ENCODE measurements around the gene STXBP5. TPM values are rescaled to one million over a fixed set of nuclear protein-coding genes. Genes with fewer than 3 reads are reported as not detected.

STXBP5 gene
- total RNA-seq, 1 experiment from 2014 or later = 17.9 TPM

DNA sequence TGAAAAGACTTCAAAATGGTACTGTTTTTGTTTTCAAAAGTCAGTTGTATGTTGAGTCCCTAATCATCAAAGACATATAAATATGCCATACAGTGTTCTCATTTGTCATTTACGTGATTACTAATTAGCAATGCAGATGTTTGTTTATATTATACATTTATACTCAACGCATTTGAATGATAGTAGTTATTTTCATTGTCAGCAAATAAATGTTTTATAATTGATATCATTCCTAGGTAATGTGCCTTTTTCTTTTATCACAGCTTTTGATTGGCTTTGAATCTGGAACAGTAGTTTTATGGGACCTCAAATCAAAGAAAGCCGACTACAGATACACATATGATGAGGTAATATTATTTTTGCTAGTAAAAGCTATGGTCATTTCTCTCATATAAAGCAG lies 62.6 kb downstream of the STXBP5 start:
- H3K27me3 ChIP-seq (replicated peaks; ENCODE audit: control insufficient read depth, insufficient read depth, low read length) = no peaks in the 10 kb centered on the region
- H3K4me1 Mint-ChIP-seq (ENCODE audit: low read depth, unreplicated experiment) = no peaks in the 10 kb centered on the region
- ChIA-PET POLR2A (no interaction called here), CTCF (no interaction called here)
- no peaks in the 10 kb centered on the region for H3K9me3 ChIP-seq
- no peaks in the 10 kb centered on the region for H3K36me3 ChIP-seq (ENCODE audit: control insufficient read depth, insufficient read depth, low read length)
- no peak overlapping the region for H3K4me3 Mint-ChIP-seq (ENCODE audit: unreplicated experiment)
- DNase-seq = no peak
- no peaks in the 10 kb centered on the region for H3K4me1 ChIP-seq
- peaks cover 31% of the 10 kb centered on the region for H3K36me3 Mint-ChIP-seq (ENCODE audit: insufficient read depth, unreplicated experiment)
- no TSS peak for BruUV-seq (replicated peaks)
- no peak overlapping the region for H3K27ac Mint-ChIP-seq (ENCODE audit: unreplicated experiment)
- intact Hi-C loops (cut with micrococcal nuclease; ENCODE audit: unreplicated experiment) = no loop called here
- no peak overlapping the region for H3K4me3 ChIP-seq (ENCODE audit: low read depth, low read length)
- H3K27me3 Mint-ChIP-seq (ENCODE audit: insufficient read depth, unreplicated experiment) = no peaks in the 10 kb centered on the region
- TF ChIP-seq, protein P1, sequence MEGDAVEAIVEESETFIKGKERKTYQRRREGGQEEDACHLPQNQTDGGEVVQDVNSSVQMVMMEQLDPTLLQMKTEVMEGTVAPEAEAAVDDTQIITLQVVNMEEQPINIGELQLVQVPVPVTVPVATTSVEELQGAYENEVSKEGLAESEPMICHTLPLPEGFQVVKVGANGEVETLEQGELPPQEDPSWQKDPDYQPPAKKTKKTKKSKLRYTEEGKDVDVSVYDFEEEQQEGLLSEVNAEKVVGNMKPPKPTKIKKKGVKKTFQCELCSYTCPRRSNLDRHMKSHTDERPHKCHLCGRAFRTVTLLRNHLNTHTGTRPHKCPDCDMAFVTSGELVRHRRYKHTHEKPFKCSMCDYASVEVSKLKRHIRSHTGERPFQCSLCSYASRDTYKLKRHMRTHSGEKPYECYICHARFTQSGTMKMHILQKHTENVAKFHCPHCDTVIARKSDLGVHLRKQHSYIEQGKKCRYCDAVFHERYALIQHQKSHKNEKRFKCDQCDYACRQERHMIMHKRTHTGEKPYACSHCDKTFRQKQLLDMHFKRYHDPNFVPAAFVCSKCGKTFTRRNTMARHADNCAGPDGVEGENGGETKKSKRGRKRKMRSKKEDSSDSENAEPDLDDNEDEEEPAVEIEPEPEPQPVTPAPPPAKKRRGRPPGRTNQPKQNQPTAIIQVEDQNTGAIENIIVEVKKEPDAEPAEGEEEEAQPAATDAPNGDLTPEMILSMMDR (IDR thresholded peaks at IDR 0.05; ENCODE audit: insufficient read depth in 1 of 2, low read depth in 1 of 2, low read length in 1 of 2, severe bottlenecking in 1 of 2, unreplicated experiment in 1 of 2) = no peak
- no peaks in the 10 kb centered on the region for H3K9me3 Mint-ChIP-seq (ENCODE audit: unreplicated experiment)

DNA sequence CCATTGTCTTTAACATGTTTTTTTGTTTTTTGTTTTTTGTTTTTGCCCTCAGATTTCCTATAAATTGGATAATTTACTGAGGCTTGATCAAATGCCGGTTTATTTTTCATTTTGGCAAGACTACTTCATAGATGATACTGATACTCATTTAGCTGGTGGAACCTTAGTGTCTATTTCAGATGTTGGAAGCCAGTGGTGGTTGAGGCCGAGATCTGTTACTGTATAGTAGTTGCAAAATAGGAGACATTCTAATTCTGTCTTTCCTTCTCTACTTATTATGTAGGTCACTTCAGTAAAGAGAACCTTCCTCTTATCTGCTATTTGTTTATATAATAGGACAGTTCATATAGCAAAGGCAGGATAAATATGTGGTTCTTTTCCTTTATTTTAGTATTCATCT lies 63.4 kb downstream of the STXBP5 start:
- no TSS peak for BruUV-seq (replicated peaks)
- no peak overlapping the region for H3K4me3 Mint-ChIP-seq (ENCODE audit: unreplicated experiment)
- no peak overlapping the region for H3K27ac Mint-ChIP-seq (ENCODE audit: unreplicated experiment)
- CTCF ChIA-PET = no interaction called here
- no peaks in the 10 kb centered on the region for H3K36me3 ChIP-seq (ENCODE audit: control insufficient read depth, insufficient read depth, low read length)
- POLR2A ChIA-PET = no interaction called here
- H3K4me3 ChIP-seq (ENCODE audit: low read depth, low read length) = no peak overlapping the region
- no peaks in the 10 kb centered on the region for H3K4me1 ChIP-seq
- peaks cover 33% of the 10 kb centered on the region for H3K36me3 Mint-ChIP-seq (ENCODE audit: insufficient read depth, unreplicated experiment)
- H3K27me3 Mint-ChIP-seq (ENCODE audit: insufficient read depth, unreplicated experiment) = no peaks in the 10 kb centered on the region
- H3K27me3 ChIP-seq (replicated peaks; ENCODE audit: control insufficient read depth, insufficient read depth, low read length) = no peaks in the 10 kb centered on the region
- intact Hi-C loops (cut with micrococcal nuclease; ENCODE audit: unreplicated experiment) = no loop called here
- TF ChIP-seq, protein P1 (IDR thresholded peaks at IDR 0.05; ENCODE audit: insufficient read depth in 1 of 2, low read depth in 1 of 2, low read length in 1 of 2, severe bottlenecking in 1 of 2, unreplicated experiment in 1 of 2) = no peak
- DNase-seq = no peak
- H3K9me3 ChIP-seq = no peaks in the 10 kb centered on the region
- no peaks in the 10 kb centered on the region for H3K9me3 Mint-ChIP-seq (ENCODE audit: unreplicated experiment)
- H3K4me1 Mint-ChIP-seq (ENCODE audit: low read depth, unreplicated experiment) = no peaks in the 10 kb centered on the region

DNA sequence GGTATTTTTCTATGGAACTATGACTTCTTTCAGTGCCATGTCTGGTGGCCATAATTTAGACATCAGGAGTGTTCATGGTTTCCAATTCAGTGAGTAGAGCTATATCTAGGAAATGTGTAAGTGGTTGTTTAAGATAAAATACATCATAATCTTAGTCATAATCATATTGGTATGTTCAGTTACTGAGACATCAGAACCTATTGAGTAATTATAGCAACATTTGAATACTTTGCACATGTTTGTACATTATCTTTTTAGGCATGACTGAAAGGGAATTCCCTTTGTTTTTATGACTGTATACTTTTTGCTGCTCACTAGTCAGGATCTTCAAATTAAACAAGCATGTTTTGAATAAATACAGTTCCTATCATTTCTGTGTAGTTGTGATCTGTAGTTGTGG lies 64.0 kb downstream of the STXBP5 start:
- no peaks in the 10 kb centered on the region for H3K36me3 ChIP-seq (ENCODE audit: control insufficient read depth, insufficient read depth, low read length)
- BruUV-seq (replicated peaks) = no TSS peak
- Mint-ChIP-seq H3K4me3 (ENCODE audit: unreplicated experiment) (no peak overlapping the region), H3K36me3 (ENCODE audit: insufficient read depth, unreplicated experiment) (peaks cover 33% of the 10 kb centered on the region), H3K27ac (ENCODE audit: unreplicated experiment) (no peak overlapping the region), H3K27me3 (ENCODE audit: insufficient read depth, unreplicated experiment) (no peaks in the 10 kb centered on the region), H3K4me1 (ENCODE audit: low read depth, unreplicated experiment) (no peaks in the 10 kb centered on the region), H3K9me3 (ENCODE audit: unreplicated experiment) (no peaks in the 10 kb centered on the region)
- no peaks in the 10 kb centered on the region for H3K9me3 ChIP-seq
- no peaks in the 10 kb centered on the region for H3K27me3 ChIP-seq (replicated peaks; ENCODE audit: control insufficient read depth, insufficient read depth, low read length)
- TF ChIP-seq, protein P1 (IDR thresholded peaks at IDR 0.05; ENCODE audit: insufficient read depth in 1 of 2, low read depth in 1 of 2, low read length in 1 of 2, severe bottlenecking in 1 of 2, unreplicated experiment in 1 of 2) = no peak
- no peak overlapping the region for H3K4me3 ChIP-seq (ENCODE audit: low read depth, low read length)
- CTCF ChIA-PET = no interaction called here
- POLR2A ChIA-PET = no interaction called here
- DNase-seq = no peak
- H3K4me1 ChIP-seq = no peaks in the 10 kb centered on the region
- intact Hi-C loops (cut with micrococcal nuclease; ENCODE audit: unreplicated experiment) = no loop called here

All from Caco-2 (cell line).